ENCODE results near the gene MTA3. TPM values are rescaled to one million over a fixed set of nuclear protein-coding genes. Genes with fewer than 3 reads are reported as not detected.
"Not testable (repeated sequence)": the region's sequence is repeated elsewhere in the genome, so short reads cannot be mapped to it uniquely, and the experiment has no call there.

Gene MTA3
- total RNA-seq, 1 donor from 2014 or later = 25.6 TPM

DNA sequence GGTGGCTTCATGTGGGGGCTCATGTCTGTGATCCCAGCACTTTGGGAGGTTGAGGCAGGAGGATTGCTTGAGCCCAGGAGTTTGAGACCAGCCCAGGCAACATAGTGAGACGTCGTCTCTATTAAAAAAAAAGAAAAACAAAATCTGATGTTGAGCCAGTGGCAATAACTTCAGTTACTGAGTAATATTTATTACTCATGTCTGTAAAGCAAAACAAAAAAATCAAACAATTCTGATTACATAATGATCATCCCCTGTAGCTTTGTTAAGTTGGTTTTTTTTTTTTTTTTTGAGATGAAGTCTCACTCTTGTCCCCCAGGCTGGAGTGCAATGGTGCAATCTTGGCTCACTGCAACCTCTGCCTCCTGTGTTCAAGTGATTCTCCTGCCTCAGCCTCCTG lies 73.9 kb downstream of the MTA3 start:
- ATAC-seq (ENCODE audit: poor library complexity); DNase-seq; intact Hi-C loops (cut with DNase I): not testable (repeated sequence)

DNA sequence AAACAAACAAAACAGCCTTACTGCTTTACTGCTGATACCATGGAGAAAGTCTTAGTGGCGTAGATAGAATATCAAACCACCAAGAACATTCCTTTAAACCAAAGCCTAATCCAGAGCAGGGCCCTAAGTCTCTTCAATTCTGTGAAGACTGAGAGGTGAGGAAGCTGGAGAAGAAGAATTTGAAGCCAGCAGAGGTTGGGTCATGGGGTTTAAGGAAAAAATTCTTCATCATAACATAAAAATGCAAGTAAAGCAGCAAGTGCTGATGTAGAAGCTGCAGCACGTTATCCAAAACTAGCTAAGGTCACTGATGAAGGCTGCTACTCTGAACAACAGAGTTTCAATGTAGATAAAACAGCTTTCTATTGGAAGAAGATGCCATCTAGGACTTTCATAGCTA lies 77.1 kb downstream of the MTA3 start:
- DNase-seq (no peak), ATAC-seq (ENCODE audit: poor library complexity) (no peak)
- intact Hi-C loops (cut with DNase I) = no loop called here

DNA sequence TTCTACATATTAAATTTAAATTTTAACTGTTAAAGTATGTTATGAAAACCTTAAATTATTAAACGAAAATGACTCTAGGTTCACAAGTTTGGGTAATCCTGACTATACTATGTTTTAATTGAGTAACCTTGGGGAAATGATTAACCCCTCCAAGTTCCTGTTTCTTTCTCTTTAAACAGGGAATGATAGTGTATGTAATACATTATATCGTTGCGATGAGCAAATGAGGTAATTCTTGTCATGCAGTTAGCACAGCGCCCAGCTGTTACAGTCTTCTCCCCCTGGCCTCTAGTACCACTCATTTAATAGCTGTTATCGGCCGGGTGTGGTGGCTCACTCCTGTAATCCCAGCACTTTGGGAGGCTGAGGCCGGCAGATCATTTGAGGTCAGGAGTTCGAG lies 80.4 kb downstream of the MTA3 start:
- intact Hi-C loops (cut with DNase I) = no loop called here
- no peak for DNase-seq
- no peak for ATAC-seq (ENCODE audit: poor library complexity)

DNA sequence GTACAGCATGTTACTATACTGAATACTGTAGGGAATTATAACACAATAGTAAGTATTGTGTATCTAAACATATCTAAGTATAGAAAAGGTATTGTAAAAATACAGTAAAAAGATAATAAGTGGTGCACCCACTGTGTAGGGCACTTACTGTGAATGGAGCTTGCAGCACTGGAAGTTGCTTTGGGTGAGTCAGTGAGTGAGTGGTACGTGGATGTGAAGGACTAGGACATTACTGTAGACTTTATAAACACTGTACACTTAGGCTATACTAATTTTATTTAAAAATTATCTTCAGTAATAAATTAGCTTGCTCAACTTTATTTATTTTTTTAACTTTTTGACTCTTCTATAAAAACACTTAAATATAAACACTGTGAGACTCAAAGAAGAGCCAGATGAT lies 82.6 kb downstream of the MTA3 start:
- intact Hi-C loops (cut with DNase I) = no loop called here
- ATAC-seq (ENCODE audit: poor library complexity) (no peak), DNase-seq (no peak)

DNA sequence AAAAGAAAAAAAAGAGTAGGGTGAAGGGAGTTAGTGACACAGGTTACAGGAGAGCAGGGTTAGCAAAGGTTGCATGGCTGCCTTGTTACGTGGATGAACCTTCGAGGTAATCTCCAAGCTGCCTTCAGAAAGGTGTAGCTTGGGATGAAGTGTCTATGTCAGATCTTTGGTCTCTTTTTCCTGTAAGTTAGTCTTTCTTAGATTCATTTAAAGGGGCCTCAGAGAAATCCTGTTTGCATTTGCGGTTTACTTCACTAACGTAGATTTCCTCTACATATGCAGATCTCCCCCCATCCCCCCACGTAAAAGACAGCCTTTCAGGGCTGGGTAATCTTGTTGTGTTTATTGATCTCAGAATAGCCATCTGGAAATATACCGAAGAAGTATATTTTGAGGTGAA lies 83.7 kb downstream of the MTA3 start:
- ATAC-seq (ENCODE audit: poor library complexity) (no peak), DNase-seq (no peak)
- intact Hi-C loops (cut with DNase I) = no loop called here

DNA sequence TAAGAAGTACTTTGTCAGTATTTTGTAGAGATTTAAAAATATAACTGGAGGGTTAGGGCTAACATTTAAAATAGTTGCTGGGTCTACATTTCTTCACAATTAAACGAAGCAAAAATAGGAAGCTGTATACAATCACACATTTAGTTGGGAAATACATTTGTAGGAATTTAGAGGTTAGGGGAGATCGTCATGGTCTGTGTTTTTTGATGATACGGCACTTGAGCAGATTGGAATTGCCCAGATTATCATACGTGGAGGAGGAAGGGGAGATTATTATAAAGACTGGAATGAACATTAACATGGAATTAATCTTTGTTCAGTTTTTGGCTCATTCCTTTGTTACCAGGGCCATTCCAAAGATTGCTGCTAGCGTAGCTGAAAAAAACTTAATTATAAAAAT lies 84.6 kb downstream of the MTA3 start:
- no peak for DNase-seq
- intact Hi-C loops (cut with DNase I) = no loop called here

DNA sequence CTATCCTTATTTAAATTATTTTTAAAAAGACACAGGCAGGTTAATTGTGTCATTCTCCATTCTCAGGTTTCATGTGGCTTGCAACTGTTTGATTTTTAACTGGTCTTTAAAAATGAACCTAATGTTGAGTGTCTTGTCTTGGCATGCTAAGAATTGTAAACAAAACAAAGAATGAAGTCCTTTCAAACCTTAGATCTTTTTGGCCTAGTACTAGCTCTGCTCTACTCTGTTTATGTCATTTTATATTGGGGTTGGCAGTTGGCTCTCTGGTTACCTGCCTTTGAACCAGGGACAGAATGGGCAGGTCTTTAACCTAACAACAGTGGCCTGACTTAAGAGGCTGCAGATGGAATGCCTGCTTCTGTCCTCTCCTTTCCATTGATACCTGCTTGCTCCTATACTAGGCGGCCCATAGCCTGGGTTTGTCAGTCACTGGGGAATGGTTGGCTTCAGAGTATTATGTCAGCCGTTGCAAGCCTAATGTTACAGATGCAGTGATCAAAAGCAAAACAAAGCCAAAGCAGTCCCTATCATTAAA lies 85.5 kb downstream of the MTA3 start:
- ATAC-seq (ENCODE audit: poor library complexity) (no peak), DNase-seq (no peak)
- intact Hi-C loops (cut with DNase I) = no loop called here

More for the DNA sequence above, 84.6 kb downstream of the MTA3 start:
- no peak for ATAC-seq (ENCODE audit: poor library complexity)

DNA sequence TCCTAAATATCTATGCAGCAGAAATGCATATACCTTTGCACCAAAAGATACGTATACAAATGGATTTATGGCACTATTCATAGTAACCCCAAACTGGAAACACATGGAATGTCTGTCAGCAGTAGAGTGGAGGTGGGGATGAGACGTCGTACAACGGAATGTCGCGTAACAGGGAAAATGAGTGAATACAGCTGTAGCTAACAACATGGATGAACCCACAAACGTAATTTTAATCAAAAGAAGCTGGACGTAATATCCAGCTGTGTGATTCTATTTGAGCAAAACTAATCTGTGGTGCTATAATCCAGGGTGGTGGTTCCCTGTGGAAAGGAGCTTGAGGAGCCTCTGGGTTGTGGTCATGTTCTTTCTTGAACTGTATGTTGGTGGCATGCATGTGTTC lies 89.9 kb downstream of the MTA3 start:
- no peak for ATAC-seq (ENCODE audit: poor library complexity)
- DNase-seq = no peak
- intact Hi-C loops (cut with DNase I) = no loop called here

DNA sequence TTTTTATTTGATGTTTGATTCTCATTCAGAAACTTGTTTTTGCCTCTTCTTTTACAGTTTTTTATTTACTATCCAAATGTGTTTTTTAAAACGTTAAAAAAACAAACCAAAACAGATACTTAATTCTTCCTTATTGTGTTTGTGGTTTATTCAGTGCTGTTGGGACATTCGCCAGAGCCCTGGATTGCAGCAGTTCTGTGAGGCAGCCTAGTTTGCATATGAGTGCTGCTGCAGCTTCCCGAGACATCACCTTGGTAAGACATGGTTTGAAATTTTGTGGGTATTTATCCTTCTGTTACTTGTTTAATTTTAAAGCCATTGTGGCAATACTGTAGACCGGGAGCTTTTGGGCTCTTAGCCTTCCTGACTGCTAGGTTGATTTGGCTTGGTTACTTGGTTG lies 91.2 kb downstream of the MTA3 start:
- DNase-seq (no peak), ATAC-seq (ENCODE audit: poor library complexity) (no peak)
- intact Hi-C loops (cut with DNase I) = no loop called here

DNA sequence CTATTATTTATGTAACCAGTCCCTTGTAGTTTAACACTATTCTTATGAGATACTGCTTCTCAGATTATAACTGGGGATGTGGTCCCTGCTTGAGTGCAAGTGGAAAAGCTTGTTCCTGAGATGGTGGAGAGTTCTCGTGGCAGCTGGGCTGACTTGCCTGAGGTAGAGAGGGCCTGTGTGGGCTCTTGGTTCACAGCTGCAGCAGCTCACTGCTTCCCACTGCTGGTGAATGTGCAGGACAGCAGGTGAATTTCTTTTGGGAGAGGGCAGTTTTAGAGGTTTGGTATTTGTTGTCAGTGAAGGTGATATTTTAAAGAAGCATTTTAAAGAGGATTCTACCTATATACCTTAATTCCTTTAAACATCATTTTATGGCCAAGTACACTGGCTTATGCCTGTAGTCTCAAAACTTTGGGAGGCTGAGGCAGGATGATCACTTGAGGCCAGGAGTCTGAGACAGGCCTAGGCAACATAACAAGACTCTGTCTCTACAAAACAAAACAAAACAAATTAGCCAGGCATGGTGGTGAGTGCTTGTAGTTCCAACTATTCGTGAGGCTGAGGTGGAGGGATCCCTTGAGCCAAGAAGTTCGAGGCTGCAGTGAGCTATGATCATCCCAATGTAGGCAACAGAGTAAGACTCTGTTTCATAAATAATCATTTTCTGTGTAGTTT lies 94.8 kb downstream of the MTA3 start:
- intact Hi-C loops (cut with DNase I) = loop anchor here (2.0 kb wide), 1 partner anchor 168 kb away; no protein-coding TSS in a partner anchor

DNA sequence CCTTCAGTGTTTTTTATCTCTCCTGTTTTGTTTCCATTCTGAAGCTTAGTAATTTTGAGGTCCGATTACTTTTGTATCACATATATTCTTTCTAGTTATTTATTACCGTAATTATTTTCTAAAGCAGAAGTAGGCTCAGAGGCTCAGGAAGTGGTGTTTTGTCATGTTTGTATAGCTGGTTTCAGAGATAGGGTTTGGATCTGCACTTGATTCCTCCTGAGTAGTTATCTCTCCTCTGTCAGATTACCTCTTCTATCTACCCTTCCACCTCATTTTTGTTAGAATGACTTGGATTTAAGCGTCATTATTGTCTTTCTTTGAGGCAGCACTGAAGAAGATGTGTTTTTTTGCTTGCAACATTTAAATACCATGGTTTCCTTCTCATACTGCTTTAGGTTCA lies 95.4 kb downstream of the MTA3 start:
- intact Hi-C loops (cut with DNase I) = loop anchor here (2.0 kb wide), 1 partner anchor 169 kb away; no protein-coding TSS in a partner anchor
- DNase-seq = no peak
- ATAC-seq (ENCODE audit: poor library complexity) = no peak

More for the DNA sequence above, 94.8 kb downstream of the MTA3 start:
- ATAC-seq (ENCODE audit: poor library complexity) (peak; percentile 95), DNase-seq (peak; percentile 58)

DNA sequence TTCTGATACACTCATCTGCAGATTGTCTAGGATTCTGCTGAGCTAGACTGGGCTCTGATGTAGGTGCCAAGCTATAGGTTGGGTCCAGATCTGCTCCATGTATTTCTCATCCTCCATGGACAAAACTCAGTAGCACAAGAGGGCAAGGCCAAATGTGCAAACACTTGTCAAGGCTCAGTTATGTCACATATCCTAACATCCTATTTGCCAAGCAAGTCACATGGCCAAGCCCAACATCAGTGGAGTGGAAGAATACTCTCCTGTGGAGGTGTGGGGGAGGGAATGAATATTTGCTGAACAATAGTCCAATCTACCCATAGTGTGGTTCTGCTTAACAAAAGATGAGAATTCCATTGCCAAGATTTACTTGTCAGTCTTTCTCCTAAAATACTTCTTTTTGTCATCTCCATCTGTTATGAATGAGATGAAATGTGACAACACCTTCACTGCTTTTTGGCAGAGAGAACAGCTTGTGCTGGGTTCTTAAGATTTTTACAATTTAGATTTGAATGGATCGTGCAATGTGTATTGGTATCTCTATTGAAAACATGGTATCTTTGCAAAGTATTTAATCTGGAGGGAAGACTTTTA lies 105.7 kb downstream of the MTA3 start:
- intact Hi-C loops (cut with DNase I) = no loop called here
- ATAC-seq (ENCODE audit: poor library complexity) = no peak
- DNase-seq = no peak

DNA sequence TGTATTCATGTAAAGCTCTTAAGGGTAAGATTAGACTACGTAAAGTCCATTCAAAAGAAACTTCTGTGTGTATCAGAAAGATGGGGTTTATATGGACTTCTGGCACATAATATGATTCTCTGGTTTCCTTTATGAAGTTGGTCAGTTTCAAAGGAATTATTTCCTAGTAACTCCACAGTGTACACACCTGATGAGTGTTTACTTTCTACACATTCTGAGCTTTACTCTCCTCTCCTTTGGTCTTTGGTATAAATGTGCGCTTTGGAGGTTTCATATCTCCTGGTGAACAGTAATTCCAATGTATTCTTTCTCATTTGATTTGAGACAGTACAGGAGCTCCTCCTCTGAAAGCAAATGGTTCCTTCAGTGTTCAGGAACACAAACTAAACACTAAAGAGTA lies 107.4 kb downstream of the MTA3 start:
- ATAC-seq (ENCODE audit: poor library complexity) (no peak), DNase-seq (no peak)
- intact Hi-C loops (cut with DNase I) = no loop called here

DNA sequence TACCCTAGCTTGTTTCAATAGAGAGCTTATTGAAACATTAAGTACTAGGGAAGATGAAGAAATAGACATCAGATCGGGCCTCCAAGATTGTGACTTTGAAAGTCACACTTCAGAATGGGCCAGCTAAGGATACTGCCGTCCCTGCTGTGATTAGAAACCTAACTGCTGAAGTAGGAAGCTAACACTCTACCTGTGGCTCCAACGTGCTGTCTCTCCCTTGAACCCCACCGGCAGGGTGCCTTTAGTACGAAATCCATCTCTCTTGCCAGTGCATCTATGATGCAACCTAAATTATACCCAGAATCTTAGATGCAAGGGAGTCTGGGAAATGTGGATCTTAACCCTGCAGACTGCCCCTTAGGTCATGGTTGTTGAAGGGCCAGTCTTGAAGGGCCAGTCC lies 116.9 kb downstream of the MTA3 start:
- ATAC-seq (ENCODE audit: poor library complexity) = no peak
- intact Hi-C loops (cut with DNase I) = no loop called here
- DNase-seq = no peak

DNA sequence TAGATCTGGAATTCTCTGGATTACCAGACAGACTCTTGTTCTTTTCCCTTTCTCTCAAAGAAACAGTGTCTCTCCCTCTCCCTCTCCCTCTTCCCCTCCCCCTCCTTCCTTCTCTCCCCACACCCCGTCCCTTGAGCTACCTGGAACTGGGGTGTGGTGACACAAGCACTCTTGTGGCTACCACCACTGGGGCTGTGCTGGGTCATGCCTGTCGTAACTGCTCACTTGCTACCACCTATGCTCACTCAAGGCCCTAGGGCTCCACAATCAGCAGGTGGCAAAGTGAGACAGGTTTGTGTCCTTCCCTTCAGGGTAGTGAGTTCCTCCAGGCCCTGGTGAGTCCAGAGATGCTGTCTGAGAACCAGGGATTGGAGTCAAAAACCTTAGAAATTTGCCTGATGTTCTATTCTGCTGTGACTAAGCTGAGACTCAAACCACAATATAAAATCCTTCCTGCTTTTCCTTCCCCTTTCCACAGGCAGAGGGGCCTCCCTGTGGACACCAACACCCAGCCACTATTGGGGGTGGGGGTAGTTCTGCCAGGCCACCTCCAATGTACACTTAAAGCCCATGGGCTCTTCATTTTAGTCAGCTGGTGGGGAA lies 124.7 kb downstream of the MTA3 start:
- DNase-seq (no peak), ATAC-seq (ENCODE audit: poor library complexity) (no peak)
- intact Hi-C loops (cut with DNase I) = no loop called here

DNA sequence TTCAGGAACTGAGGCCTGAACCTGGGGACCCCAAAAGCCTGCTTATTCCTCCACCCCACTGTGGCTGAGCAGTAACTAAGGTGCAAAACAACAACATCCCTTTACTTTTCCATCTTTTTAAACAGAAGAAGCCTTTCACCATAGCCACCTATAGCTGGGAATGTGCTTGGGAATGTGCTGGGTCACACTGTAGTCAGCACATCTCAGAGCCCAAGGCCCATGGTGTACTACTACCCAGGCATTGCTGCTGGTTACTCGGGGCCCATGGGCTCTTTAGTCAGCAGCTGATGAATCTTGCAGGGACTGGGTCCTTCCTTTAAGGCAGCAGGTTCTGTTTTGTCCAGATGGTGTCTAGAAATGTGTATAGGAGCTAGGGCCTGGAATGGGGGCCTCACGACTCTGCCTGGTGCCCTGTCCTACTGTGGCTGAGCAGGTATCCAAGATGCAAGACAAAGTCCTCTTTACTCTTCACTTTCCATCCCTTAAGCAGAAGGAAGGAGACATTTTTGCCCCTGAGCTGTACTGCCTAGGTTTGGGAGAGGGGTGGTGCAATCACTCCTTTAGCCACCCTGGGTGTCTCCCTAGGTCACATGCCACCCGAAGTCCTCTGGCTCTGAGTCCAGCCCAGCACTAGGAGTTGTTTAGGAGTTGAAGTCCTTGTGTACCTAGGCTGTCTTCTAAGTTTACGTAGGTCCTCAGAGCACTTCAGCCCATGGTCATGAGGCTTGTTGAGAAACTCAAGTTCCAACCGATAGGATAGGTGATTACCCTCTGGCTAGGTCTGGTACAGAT lies 125.5 kb downstream of the MTA3 start:
- ATAC-seq (ENCODE audit: poor library complexity) = no peak

DNA sequence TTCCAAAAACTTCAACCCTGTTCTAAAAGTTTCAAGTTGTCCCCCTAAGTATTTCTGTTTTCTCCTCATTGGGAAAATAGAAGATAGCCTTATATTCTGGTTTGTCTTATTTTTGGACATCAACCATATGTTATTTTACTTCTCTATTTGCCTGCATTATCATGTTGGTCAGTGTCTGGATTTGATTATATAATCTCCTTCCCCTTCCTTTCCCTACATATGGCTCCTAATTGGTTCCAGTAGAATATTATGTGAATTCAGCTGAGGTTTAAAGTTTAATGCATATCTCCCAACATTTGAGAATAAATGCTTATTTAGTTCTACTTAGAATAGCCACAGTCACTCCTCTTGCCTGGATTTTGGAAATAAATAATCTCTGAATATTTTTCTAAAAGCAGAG lies 128.6 kb downstream of the MTA3 start:
- ATAC-seq (ENCODE audit: poor library complexity) = no peak
- DNase-seq = no peak
- intact Hi-C loops (cut with DNase I) = no loop called here

More for the DNA sequence above, 125.5 kb downstream of the MTA3 start:
- intact Hi-C loops (cut with DNase I) = no loop called here
- DNase-seq = no peak

DNA sequence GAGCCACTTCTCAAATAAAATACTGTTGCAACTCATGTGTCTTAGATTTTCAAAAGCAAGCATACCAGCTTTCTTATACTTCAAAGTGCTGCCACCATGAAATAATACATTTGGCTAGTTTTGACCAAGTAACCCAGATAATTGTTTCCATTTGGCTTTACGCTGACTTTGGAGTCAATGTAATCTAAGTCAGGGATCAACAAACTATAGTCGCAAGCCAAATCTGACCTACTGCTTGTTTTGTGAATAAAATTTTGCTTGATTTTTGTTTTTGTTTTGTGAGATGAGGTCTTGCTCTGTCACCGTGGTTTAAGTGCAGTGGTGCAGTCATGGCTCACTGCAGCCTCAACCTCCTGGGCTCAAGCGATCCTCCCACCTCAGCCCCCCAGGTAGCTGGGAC lies 130.5 kb downstream of the MTA3 start:
- no peak for DNase-seq
- ATAC-seq (ENCODE audit: poor library complexity) = no peak
- intact Hi-C loops (cut with DNase I) = no loop called here

DNA sequence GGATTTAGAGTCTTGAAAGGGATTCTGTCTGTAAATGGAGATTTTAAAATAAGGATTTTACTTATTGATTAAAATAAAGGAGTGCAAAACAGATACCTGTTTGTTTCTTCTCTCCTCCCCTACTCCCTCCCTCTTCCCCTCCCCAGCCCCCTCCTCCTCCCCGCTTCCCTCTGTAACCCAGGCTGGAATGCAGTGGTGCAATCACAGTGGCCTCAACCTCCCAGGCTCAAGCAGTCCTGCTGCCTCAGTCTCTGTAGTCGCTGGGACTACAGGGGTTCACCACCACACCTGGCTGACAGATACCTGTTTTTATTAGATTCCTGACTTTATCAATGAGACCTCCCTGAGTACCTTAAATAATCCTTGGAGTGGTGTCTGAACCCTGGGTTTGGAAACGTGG lies 138.4 kb downstream of the MTA3 start:
- ATAC-seq (ENCODE audit: poor library complexity) = no peak
- intact Hi-C loops (cut with DNase I) = no loop called here

More for the DNA sequence above, 138.4 kb downstream of the MTA3 start:
- no peak for DNase-seq
